HepG2 (cell line): ENCODE results near the gene ADAT3. TPM values are rescaled to one million over a fixed set of nuclear protein-coding genes. Genes with fewer than 3 reads are reported as not detected.

Source experiments
- GLI4 ChIP-seq: sonication (generic); formaldehyde crosslinking; IDR thresholded peaks from 2 replicates; pipeline ENCODE4 v1.5.1; 2020; ENCODE audit warnings: missing genetic modification reagents, mild to moderate bottlenecking, moderate library complexity, borderline replicate concordance
- KDM2A ChIP-seq: sonication (generic); formaldehyde crosslinking; IDR thresholded peaks from 2 replicates; pipeline ENCODE4 v1.4.0; 2020; ENCODE audit warnings: low read depth, missing genetic modification reagents, borderline replicate concordance
- KLF16 ChIP-seq, 2 experiments: sonication (generic) in 1 of 2; formaldehyde crosslinking in 1 of 2; IDR thresholded peaks; 2 replicates each; pipeline versions ENCODE4 v1.6.1 to v1.8.0; 2016 to 2023; ENCODE audit warnings: missing genetic modification reagents in 2 of 2, missing compliant biosample characterization in 1 of 2
- MIER2 ChIP-seq: IDR thresholded peaks from 2 replicates; pipeline ENCODE4 v1.6.1; 2016; ENCODE audit warnings: missing biosample characterization, missing genetic modification reagents
- NAIF1 ChIP-seq: sonication (generic); formaldehyde crosslinking; IDR thresholded peaks from 2 replicates; pipeline ENCODE4 v1.5.0; 2020; ENCODE audit warnings: mild to moderate bottlenecking, missing genetic modification reagents, borderline replicate concordance
- NBN ChIP-seq: fragments of 450-650 bp; conservative IDR thresholded peaks from 2 replicates; pipeline ENCODE4 v1.6.1; 2017
- NFE2L1 ChIP-seq: sonication (generic); formaldehyde crosslinking; IDR thresholded peaks from 2 replicates; pipeline ENCODE4 v1.4.0; 2020; ENCODE audit warnings: missing genetic modification reagents, mild to moderate bottlenecking, borderline replicate concordance
- PHB2 ChIP-seq: fragments of 450-650 bp; IDR thresholded peaks from 2 replicates; pipeline ENCODE4 v1.6.1; 2018; ENCODE audit not compliant: partially characterized antibody
- SMARCC2 ChIP-seq: fragments of 450-650 bp; IDR thresholded peaks from 2 replicates; pipeline ENCODE4 v1.6.1; 2017; ENCODE audit warnings: antibody characterized with exemption, mild to moderate bottlenecking
- TOE1 ChIP-seq: sonication (generic); formaldehyde crosslinking; IDR thresholded peaks from 2 replicates; pipeline ENCODE4 v1.4.0; 2020; ENCODE audit warnings: mild to moderate bottlenecking, missing genetic modification reagents
- ZBTB7B ChIP-seq: sonication (generic); formaldehyde crosslinking; IDR thresholded peaks from 2 replicates; pipeline ENCODE4 v1.4.0; 2020; ENCODE audit warnings: missing genetic modification reagents
- ZFP82 ChIP-seq: sonication (generic); formaldehyde crosslinking; IDR thresholded peaks from 2 replicates; pipeline ENCODE4 v1.5.1; 2020; ENCODE audit warnings: mild to moderate bottlenecking, missing genetic modification reagents, borderline replicate concordance
- ZNF460 ChIP-seq: sonication (generic); formaldehyde crosslinking; IDR thresholded peaks from 2 replicates; pipeline ENCODE4 v1.5.1; 2020; ENCODE audit warnings: missing genetic modification reagents, mild to moderate bottlenecking, borderline replicate concordance
- ZSCAN25 ChIP-seq: sonication (generic); formaldehyde crosslinking; IDR thresholded peaks from 2 replicates; pipeline ENCODE4 v1.8.0; 2022; ENCODE audit warnings: mild to moderate bottlenecking, missing genetic modification reagents
- ZSCAN31 ChIP-seq: sonication (generic); formaldehyde crosslinking; IDR thresholded peaks from 2 replicates; pipeline ENCODE4 v1.5.0; 2020; ENCODE audit warnings: low read depth, mild to moderate bottlenecking, missing genetic modification reagents
- polyA plus RNA-seq, 8 experiments: library from polyadenylated mRNA; depleted of rRNA in 3 of 8; stranded (reverse) in 7 of 8; unstranded in 1 of 8; fragments of >200 nt; fragmentation: Illumina TruSeq in 4 of 8; extraction: Trizol in 4 of 8; gene quantifications; 2 replicates each; pipeline versions ENCODE4 v1.2.1 to v1.2.3, GENCODE V29; 2011 to 2016; ENCODE audit warnings: low read depth in 4 of 8, missing spikeins in 1 of 8, mixed read lengths in 1 of 8; ENCODE audit not compliant: insufficient read depth in 1 of 8
- total RNA-seq, 5 experiments: library from RNA; depleted of rRNA; stranded (reverse); fragments of >200 nt; fragmentation: Illumina TruSeq; extraction: Trizol; gene quantifications; 2 replicates each; pipeline ENCODE4 v1.2.3, GENCODE V29; 2016; ENCODE audit warnings: low read depth in 1 of 5
- TF ChIP-seq, protein P1 (sequence below): sonication (generic); formaldehyde crosslinking; IDR thresholded peaks from 2 replicates; pipeline ENCODE4 v1.4.0; 2020; ENCODE audit warnings: mild to moderate bottlenecking, low read depth, missing genetic modification reagents
- TF ChIP-seq, protein P2 (sequence below): IDR thresholded peaks from 2 replicates; pipeline ENCODE4 v1.6.1; 2016; ENCODE audit warnings: low read depth, borderline replicate concordance
- TF ChIP-seq, protein P3 (sequence below): sonication (generic); formaldehyde crosslinking; IDR thresholded peaks from 2 replicates; pipeline ENCODE4 v1.9.0; 2021; ENCODE audit warnings: missing genetic modification reagents, mild to moderate bottlenecking, borderline replicate concordance
- TF ChIP-seq, protein P4 (sequence below): sonication (generic); formaldehyde crosslinking; IDR thresholded peaks from one replicate; pipeline ENCODE4 v1.5.1; 2020; ENCODE audit warnings: mild to moderate bottlenecking, missing genetic modification reagents; ENCODE audit errors: not compliant biosample characterization

ADAT3 gene
- total and polyA plus RNA-seq, 2 of the 13 experiments (the other 11 are each of a cell fraction or from before 2014, with no cell fraction given): 0.95 to 3.5 TPM

DNA sequence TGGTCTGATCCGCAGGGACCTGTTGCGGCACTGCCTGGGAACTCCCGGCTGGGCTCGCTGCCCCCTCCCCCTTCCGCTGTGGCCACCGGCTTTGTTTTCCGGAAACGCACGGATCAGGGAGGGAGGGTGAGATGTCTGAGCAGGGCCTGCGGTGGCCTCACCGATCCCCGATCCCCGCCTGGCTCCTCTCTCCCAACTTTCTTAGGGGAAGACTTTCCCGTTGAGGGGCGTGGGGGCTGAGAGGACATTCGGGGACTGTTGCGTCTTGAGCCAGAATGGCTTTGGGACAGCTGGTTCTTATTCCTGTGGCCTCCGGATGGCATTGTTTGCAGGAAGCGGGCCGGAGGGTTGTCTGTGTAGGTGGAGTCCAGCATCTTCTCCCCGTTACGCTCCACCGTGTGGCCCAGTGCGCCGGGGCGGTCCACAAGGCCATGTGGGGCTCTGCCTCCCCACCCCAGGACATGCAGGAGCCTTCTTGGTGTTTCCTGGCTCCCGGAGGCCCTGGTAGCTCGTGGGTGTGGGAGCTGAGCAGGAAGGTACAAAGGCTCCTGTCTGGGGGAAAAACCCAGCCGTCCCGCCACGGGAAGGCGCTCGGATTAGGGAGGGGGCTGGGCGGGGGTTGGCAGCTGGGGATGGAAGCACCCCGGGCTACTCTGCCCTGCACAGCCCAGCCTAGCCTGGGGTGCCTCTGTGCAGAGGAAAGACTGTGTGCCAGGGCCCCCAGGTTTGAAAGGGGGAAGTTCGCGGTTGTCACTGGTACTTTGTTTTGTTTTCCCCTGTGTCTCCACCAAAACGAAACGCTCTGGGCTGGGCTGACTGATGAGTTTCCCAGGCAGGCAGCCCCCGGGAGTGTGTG is 37.1 kb downstream of the ADAT3 start (continued):
- TF ChIP-seq NAIF1 (CRISPR knock-in tag): no peak
- TF ChIP-seq, protein P1, sequence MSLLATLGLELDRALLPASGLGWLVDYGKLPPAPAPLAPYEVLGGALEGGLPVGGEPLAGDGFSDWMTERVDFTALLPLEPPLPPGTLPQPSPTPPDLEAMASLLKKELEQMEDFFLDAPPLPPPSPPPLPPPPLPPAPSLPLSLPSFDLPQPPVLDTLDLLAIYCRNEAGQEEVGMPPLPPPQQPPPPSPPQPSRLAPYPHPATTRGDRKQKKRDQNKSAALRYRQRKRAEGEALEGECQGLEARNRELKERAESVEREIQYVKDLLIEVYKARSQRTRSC (CRISPR knock-in tag): no peak
- TF ChIP-seq, protein P2, sequence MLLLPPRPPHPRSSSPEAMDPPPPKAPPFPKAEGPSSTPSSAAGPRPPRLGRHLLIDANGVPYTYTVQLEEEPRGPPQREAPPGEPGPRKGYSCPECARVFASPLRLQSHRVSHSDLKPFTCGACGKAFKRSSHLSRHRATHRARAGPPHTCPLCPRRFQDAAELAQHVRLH: 0 out of 2 replicates have a peak, but pooled peaks have one; percentile 70
- TF ChIP-seq ZSCAN31 (CRISPR knock-in tag): no peak; the same call in 1 of the 2 replicates
- TF ChIP-seq ZSCAN25 (CRISPR knock-in tag): peak; percentile 33; the same call in 1 of the 2 replicates
- no peak for TF ChIP-seq SMARCC2
- no peak for TF ChIP-seq TOE1
- TF ChIP-seq NBN: no peak
- no peak for TF ChIP-seq MIER2 (CRISPR knock-in tag)
- no peak for TF ChIP-seq NFE2L1 (CRISPR knock-in tag)
- TF ChIP-seq, protein P3, sequence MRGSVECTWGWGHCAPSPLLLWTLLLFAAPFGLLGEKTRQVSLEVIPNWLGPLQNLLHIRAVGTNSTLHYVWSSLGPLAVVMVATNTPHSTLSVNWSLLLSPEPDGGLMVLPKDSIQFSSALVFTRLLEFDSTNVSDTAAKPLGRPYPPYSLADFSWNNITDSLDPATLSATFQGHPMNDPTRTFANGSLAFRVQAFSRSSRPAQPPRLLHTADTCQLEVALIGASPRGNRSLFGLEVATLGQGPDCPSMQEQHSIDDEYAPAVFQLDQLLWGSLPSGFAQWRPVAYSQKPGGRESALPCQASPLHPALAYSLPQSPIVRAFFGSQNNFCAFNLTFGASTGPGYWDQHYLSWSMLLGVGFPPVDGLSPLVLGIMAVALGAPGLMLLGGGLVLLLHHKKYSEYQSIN (CRISPR knock-in tag): no peak
- TF ChIP-seq KDM2A (CRISPR knock-in tag): peak; percentile 71
- TF ChIP-seq, protein P4, sequence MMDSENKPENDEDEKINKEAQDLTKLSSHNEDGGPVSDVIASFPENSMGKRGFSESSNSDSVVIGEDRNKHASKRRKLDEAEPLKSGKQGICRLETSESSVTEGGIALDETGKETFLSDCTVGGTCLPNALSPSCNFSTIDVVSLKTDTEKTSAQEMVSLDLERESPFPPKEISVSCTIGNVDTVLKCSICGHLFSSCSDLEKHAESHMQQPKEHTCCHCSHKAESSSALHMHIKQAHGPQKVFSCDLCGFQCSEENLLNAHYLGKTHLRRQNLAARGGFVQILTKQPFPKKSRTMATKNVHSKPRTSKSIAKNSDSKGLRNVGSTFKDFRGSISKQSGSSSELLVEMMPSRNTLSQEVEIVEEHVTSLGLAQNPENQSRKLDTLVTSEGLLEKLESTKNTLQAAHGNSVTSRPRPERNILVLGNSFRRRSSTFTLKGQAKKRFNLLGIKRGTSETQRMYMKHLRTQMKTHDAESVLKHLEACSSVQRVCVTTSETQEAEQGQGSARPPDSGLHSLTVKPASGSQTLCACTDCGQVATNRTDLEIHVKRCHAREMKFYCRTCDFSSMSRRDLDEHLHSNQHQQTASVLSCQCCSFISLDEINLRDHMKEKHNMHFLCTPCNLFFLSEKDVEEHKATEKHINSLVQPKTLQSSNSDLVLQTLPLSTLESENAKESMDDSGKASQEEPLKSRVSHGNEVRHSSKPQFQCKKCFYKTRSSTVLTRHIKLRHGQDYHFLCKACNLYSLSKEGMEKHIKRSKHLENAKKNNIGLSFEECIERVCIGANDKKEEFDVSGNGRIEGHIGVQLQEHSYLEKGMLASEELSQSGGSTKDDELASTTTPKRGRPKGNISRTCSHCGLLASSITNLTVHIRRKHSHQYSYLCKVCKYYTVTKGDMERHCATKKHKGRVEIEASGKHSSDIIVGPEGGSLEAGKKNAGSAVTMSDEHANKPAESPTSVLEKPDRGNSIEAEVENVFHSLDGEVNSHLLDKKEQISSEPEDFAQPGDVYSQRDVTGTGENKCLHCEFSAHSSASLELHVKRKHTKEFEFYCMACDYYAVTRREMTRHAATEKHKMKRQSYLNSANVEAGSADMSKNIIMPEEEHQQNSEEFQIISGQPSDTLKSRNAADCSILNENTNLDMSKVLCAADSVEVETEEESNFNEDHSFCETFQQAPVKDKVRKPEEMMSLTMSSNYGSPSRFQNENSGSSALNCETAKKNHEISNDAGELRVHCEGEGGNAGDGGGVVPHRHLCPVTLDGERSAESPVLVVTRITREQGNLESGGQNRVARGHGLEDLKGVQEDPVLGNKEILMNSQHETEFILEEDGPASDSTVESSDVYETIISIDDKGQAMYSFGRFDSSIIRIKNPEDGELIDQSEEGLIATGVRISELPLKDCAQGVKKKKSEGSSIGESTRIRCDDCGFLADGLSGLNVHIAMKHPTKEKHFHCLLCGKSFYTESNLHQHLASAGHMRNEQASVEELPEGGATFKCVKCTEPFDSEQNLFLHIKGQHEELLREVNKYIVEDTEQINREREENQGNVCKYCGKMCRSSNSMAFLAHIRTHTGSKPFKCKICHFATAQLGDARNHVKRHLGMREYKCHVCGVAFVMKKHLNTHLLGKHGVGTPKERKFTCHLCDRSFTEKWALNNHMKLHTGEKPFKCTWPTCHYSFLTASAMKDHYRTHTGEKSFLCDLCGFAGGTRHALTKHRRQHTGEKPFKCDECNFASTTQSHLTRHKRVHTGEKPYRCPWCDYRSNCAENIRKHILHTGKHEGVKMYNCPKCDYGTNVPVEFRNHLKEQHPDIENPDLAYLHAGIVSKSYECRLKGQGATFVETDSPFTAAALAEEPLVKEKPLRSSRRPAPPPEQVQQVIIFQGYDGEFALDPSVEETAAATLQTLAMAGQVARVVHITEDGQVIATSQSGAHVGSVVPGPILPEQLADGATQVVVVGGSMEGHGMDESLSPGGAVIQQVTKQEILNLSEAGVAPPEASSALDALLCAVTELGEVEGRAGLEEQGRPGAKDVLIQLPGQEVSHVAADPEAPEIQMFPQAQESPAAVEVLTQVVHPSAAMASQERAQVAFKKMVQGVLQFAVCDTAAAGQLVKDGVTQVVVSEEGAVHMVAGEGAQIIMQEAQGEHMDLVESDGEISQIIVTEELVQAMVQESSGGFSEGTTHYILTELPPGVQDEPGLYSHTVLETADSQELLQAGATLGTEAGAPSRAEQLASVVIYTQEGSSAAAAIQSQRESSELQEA (CRISPR knock-in tag): no peak
- TF ChIP-seq KLF16 (CRISPR knock-in tag; IDR thresholded peaks at IDR 0.05): 0 out of 4 replicates have a peak, but pooled peaks of 1 of the 2 experiments have one; percentile 35
- TF ChIP-seq ZNF460 (CRISPR knock-in tag): no peak
- TF ChIP-seq GLI4: no peak
- TF ChIP-seq PHB2: no peak
- TF ChIP-seq ZFP82: no peak
- TF ChIP-seq ZBTB7B (CRISPR knock-in tag): no peak
